ENCODE data around the gene PIGH.

PIGH gene

GRCh38 chr14:67586369-67586768, 13.7 kb downstream of the PIGH start:
- H3K36me3 ChIP-seq (replicated peaks), result no peaks in the 10 kb centered on the region
- no peak for TF ChIP-seq CTCF (IDR thresholded peaks at IDR 0.05; ENCODE audit: low read depth, low read length, missing control alignments)
- no peak overlapping the region for H3K27ac ChIP-seq
- no peaks in the 10 kb centered on the region for H3K27me3 ChIP-seq (replicated peaks)
- DNase-seq, result no peak
- in situ Hi-C loops (cut with HindIII; ENCODE audit: low pct_ligation_motif_present, low sequenced_read_pairs), result no loop called here
- no peak overlapping the region for H3K4me3 ChIP-seq (ENCODE audit: low read depth, low read length)

- no peaks in the 10 kb centered on the region for H3K27me3 ChIP-seq (replicated peaks)
- TF ChIP-seq CTCF (IDR thresholded peaks at IDR 0.05; ENCODE audit: low read depth, low read length, missing control alignments), result no peak
- H3K4me3 ChIP-seq (ENCODE audit: low read depth, low read length), result no peak overlapping the region
- H3K36me3 ChIP-seq (replicated peaks), result no peaks in the 10 kb centered on the region
- in situ Hi-C loops (cut with HindIII; ENCODE audit: low pct_ligation_motif_present, low sequenced_read_pairs), result no loop called here
- no peak for DNase-seq
- no peak overlapping the region for H3K27ac ChIP-seq
Measured at GRCh38 chr14:67584978-67585377, 15.1 kb downstream of the PIGH start.

- Histone ChIP-seq H3K27me3 (replicated peaks) (no peaks in the 10 kb centered on the region), H3K27ac (no peak overlapping the region), H3K36me3 (replicated peaks) (no peaks in the 10 kb centered on the region), H3K4me3 (ENCODE audit: low read depth, low read length) (no peak overlapping the region)
- in situ Hi-C loops (cut with HindIII; ENCODE audit: low pct_ligation_motif_present, low sequenced_read_pairs), result no loop called here
- peak; percentile 43 for DNase-seq
- peak; percentile 86 for TF ChIP-seq CTCF (IDR thresholded peaks at IDR 0.05; ENCODE audit: low read depth, low read length, missing control alignments)
Measured at GRCh38 chr14:67583711-67584644, 16.1 kb downstream of the PIGH start.

- in situ Hi-C loops (cut with HindIII; ENCODE audit: low pct_ligation_motif_present, low sequenced_read_pairs), result no loop called here
- peak; percentile 6 for TF ChIP-seq CTCF (IDR thresholded peaks at IDR 0.05; ENCODE audit: low read depth, low read length, missing control alignments)
- Histone ChIP-seq H3K27me3 (replicated peaks) (no peaks in the 10 kb centered on the region), H3K27ac (no peak overlapping the region), H3K4me3 (ENCODE audit: low read depth, low read length) (no peak overlapping the region), H3K36me3 (replicated peaks) (no peaks in the 10 kb centered on the region)
- DNase-seq, result no peak
Measured at GRCh38 chr14:67582061-67582460, 18.0 kb downstream of the PIGH start.

GRCh38 chr14:67581643-67582042, 18.4 kb downstream of the PIGH start:
- no peak overlapping the region for H3K4me3 ChIP-seq (ENCODE audit: low read depth, low read length)
- H3K27ac ChIP-seq, result no peak overlapping the region
- no peak for TF ChIP-seq CTCF (IDR thresholded peaks at IDR 0.05; ENCODE audit: low read depth, low read length, missing control alignments)
- H3K27me3 ChIP-seq (replicated peaks), result no peaks in the 10 kb centered on the region
- no peak for DNase-seq
- H3K36me3 ChIP-seq (replicated peaks), result no peaks in the 10 kb centered on the region
- in situ Hi-C loops (cut with HindIII; ENCODE audit: low pct_ligation_motif_present, low sequenced_read_pairs), result no loop called here

All from brain microvascular endothelial cell (primary cell).